ENCODE results near the gene EPB41L3.

- TF ChIP-seq, protein P1, sequence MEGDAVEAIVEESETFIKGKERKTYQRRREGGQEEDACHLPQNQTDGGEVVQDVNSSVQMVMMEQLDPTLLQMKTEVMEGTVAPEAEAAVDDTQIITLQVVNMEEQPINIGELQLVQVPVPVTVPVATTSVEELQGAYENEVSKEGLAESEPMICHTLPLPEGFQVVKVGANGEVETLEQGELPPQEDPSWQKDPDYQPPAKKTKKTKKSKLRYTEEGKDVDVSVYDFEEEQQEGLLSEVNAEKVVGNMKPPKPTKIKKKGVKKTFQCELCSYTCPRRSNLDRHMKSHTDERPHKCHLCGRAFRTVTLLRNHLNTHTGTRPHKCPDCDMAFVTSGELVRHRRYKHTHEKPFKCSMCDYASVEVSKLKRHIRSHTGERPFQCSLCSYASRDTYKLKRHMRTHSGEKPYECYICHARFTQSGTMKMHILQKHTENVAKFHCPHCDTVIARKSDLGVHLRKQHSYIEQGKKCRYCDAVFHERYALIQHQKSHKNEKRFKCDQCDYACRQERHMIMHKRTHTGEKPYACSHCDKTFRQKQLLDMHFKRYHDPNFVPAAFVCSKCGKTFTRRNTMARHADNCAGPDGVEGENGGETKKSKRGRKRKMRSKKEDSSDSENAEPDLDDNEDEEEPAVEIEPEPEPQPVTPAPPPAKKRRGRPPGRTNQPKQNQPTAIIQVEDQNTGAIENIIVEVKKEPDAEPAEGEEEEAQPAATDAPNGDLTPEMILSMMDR (IDR thresholded peaks at IDR 0.05) = no peak
- TF ChIP-seq E2F4 (CRISPR knock-in tag; IDR thresholded peaks at IDR 0.05; ENCODE audit: borderline replicate concordance, low read depth) (no peak), ZNF396 (CRISPR knock-in tag; IDR thresholded peaks at IDR 0.05; ENCODE audit: borderline replicate concordance) (no peak), FOXK1 (CRISPR knock-in tag; IDR thresholded peaks at IDR 0.05) (no peak), GTF2I (CRISPR knock-in tag; conservative IDR thresholded peaks at IDR 0.05) (no peak), GRHL2 (CRISPR knock-in tag; IDR thresholded peaks at IDR 0.05; ENCODE audit: insufficient replicate concordance, severe bottlenecking) (no peak), GABPB1 (CRISPR knock-in tag; IDR thresholded peaks at IDR 0.05) (no peak), PREB (CRISPR knock-in tag; IDR thresholded peaks at IDR 0.05; ENCODE audit: borderline replicate concordance) (no peak), ZNF671 (CRISPR knock-in tag; IDR thresholded peaks at IDR 0.05) (no peak), ETV6 (CRISPR knock-in tag; IDR thresholded peaks at IDR 0.05) (no peak)
Observed at GRCh38 chr18:5422626-5423025, 121.2 kb downstream of the EPB41L3 start.
